HepG2 (cell line): ENCODE measurements around the gene DPP6. TPM values are rescaled to one million over a fixed set of nuclear protein-coding genes. Genes with fewer than 3 reads are reported as not detected.

Source experiments
- ATAC-seq: fragments of 200-7000 bp; cut with Tn5 transposase; 3 replicates; pipeline ENCODE4 v1.9.1; 2020; ENCODE audit warnings: mild to moderate bottlenecking, moderate library complexity
- BruUV-seq: library from RNA; stranded (reverse); fragments of 400-500 nt; replicated peaks from 2 replicates; lab custom pipeline; 2021; lab: Mats Ljungman, UMichigan
- CTCF ChIA-PET: fragments of 300-600 bp; formaldehyde crosslinking; extraction: SDS; loops from one replicate; lab custom pipeline; 2021; ENCODE audit warnings: low total read pairs, inconsistent platforms, low intra/inter-chr PET ratio; lab: Yijun Ruan, JAX
- POLR2A ChIA-PET: fragments of 350-600 bp; sonication (Branson Sonifier 250); formaldehyde crosslinking; loops from one replicate; lab custom pipeline; 2020; ENCODE audit warnings: antibody characterized with exemption, inconsistent platforms; lab: Yijun Ruan, JAX
- DNase-seq: peaks from one replicate; pipeline ENCODE4 v3.0.0-alpha.2; 2015; ENCODE audit warnings: low spot score
- FAIRE-seq: peaks from 3 replicates; lab custom pipeline; 2011; peaks lifted over from hg19 to GRCh38; lab: Jason Lieb, UNC
- H2AFZ ChIP-seq: one replicate; pipeline ENCODE4 v1.6.1; 2011; ENCODE audit warnings: low read length, inconsistent platforms
- H3K27ac ChIP-seq: fragments of 300-600 bp; 3 replicates; pipeline ENCODE4 v1.8.0; 2011; ENCODE audit warnings: mixed run types, mild to moderate bottlenecking, mixed read lengths, low read length, inconsistent platforms; ENCODE audit not compliant: insufficient read depth; ENCODE audit errors: extremely low read length
- H3K27me3 ChIP-seq, 2 experiments: fragments of 200-600 bp in 1 of 2; 2 replicates in 1 of 2; 3 replicates in 1 of 2; pipeline versions ENCODE4 v1.6.0 to v1.8.0; 2011; ENCODE audit warnings: low read length in 2 of 2, mild to moderate bottlenecking in 2 of 2, moderate library complexity in 2 of 2, inconsistent platforms in 1 of 2; ENCODE audit not compliant: insufficient read depth in 2 of 2, control insufficient read depth in 1 of 2
- H3K36me3 ChIP-seq, 2 experiments: fragments of 200-600 bp in 1 of 2; replicated peaks in 1 of 2; 2 replicates in 1 of 2; 3 replicates in 1 of 2; pipeline versions ENCODE4 v1.5.1 to v1.8.0; 2011; ENCODE audit warnings: low read length in 2 of 2, inconsistent platforms in 1 of 2; ENCODE audit not compliant: insufficient read depth in 2 of 2, control insufficient read depth in 1 of 2
- H3K4me1 ChIP-seq: 2 replicates; pipeline ENCODE4 v1.5.1; 2012; ENCODE audit warnings: low read length, inconsistent platforms; ENCODE audit not compliant: insufficient read depth
- H3K4me2 ChIP-seq: 2 replicates; pipeline ENCODE4 v1.6.0; 2011; ENCODE audit warnings: low read depth, low read length, inconsistent platforms
- H3K4me3 ChIP-seq, 3 experiments: fragments of 200-600 bp in 1 of 3; sonication (generic), shearing (Covaris generic) in 1 of 3; replicated peaks in 1 of 3; 2 replicates each; pipeline ENCODE4 v1.5.1; 2011 to 2016; ENCODE audit warnings: low read length in 3 of 3, inconsistent platforms in 2 of 3, low read depth in 2 of 3, mild to moderate bottlenecking in 2 of 3, control low read depth in 1 of 3, mixed read lengths in 1 of 3; ENCODE audit not compliant: insufficient read depth in 1 of 3
- H3K79me2 ChIP-seq: one replicate; pipeline ENCODE4 v1.6.1; 2011; ENCODE audit warnings: low read length, inconsistent platforms; ENCODE audit not compliant: insufficient read depth
- H3K9ac ChIP-seq: 2 replicates; pipeline ENCODE4 v1.6.0; 2011; ENCODE audit warnings: mild to moderate bottlenecking, low read depth, low read length, inconsistent platforms; ENCODE audit not compliant: insufficient read depth
- H3K9me3 ChIP-seq: 2 replicates; pipeline ENCODE4 v1.5.1; 2012; ENCODE audit warnings: mild to moderate bottlenecking, low read length
- H4K20me1 ChIP-seq: 2 replicates; pipeline ENCODE4 v1.6.0; 2011; ENCODE audit warnings: inconsistent platforms, mild to moderate bottlenecking, low read length, moderate library complexity; ENCODE audit not compliant: insufficient read depth
- CBX2 ChIP-seq, 2 experiments: fragments of 200-600 bp in 1 of 2; sonication (generic); formaldehyde crosslinking in 1 of 2; IDR thresholded peaks; 2 replicates each; pipeline versions ENCODE4 v1.7.0 to v1.8.1; 2018 to 2022; ENCODE audit warnings: low read depth in 2 of 2, low read length in 1 of 2, mild to moderate bottlenecking in 1 of 2, missing genetic modification reagents in 1 of 2
- DPF2 ChIP-seq: sonication (generic); formaldehyde crosslinking; IDR thresholded peaks from 2 replicates; pipeline ENCODE4 v1.4.0; 2020; ENCODE audit warnings: mild to moderate bottlenecking, low read depth, missing genetic modification reagents, borderline replicate concordance
- IKZF4 ChIP-seq: sonication (generic); formaldehyde crosslinking; IDR thresholded peaks from 2 replicates; pipeline ENCODE4 v1.5.1; 2020; ENCODE audit warnings: borderline replicate concordance, mild to moderate bottlenecking, low read depth, missing genetic modification reagents; ENCODE audit errors: not compliant biosample characterization
- MZF1 ChIP-seq: sonication (generic); formaldehyde crosslinking; IDR thresholded peaks from 2 replicates; pipeline ENCODE4 v1.8.1; 2023; ENCODE audit warnings: mild to moderate bottlenecking, missing genetic modification reagents, borderline replicate concordance
- NFRKB ChIP-seq: fragments of 450-650 bp; IDR thresholded peaks from 2 replicates; pipeline ENCODE4 v1.6.1; 2017
- PCBP2 ChIP-seq: fragments of 200-400 bp; formaldehyde crosslinking; optimal IDR thresholded peaks from 2 replicates; pipeline ENCODE3; 2018; ENCODE audit warnings: low read length, low read depth; ENCODE audit not compliant: poor library complexity, severe bottlenecking
- REXO4 ChIP-seq: sonication (generic); formaldehyde crosslinking; IDR thresholded peaks from 2 replicates; pipeline ENCODE4 v1.8.0; 2022; ENCODE audit warnings: missing genetic modification reagents, mild to moderate bottlenecking, borderline replicate concordance
- SKI ChIP-seq: fragments of 450-650 bp; IDR thresholded peaks from one replicate; pipeline ENCODE4 v1.6.1; 2018; ENCODE audit warnings: mild to moderate bottlenecking; ENCODE audit not compliant: partially characterized antibody
- TEAD3 ChIP-seq: optimal IDR thresholded peaks from 2 replicates; pipeline ENCODE3; 2016; ENCODE audit warnings: borderline replicate concordance
- TOE1 ChIP-seq: sonication (generic); formaldehyde crosslinking; IDR thresholded peaks from 2 replicates; pipeline ENCODE4 v1.4.0; 2020; ENCODE audit warnings: mild to moderate bottlenecking, missing genetic modification reagents
- YEATS4 ChIP-seq: sonication (generic); formaldehyde crosslinking; IDR thresholded peaks from 2 replicates; pipeline ENCODE4 v1.4.0; 2020; ENCODE audit warnings: missing genetic modification reagents, borderline replicate concordance
- ZFX ChIP-seq: sonication (generic); formaldehyde crosslinking; IDR thresholded peaks from 2 replicates; pipeline ENCODE4 v1.4.0; 2020; ENCODE audit warnings: mild to moderate bottlenecking, low read depth, missing genetic modification reagents, moderate library complexity
- ZFYVE20 ChIP-seq: sonication (generic); formaldehyde crosslinking; IDR thresholded peaks from 2 replicates; pipeline ENCODE4 v1.8.0; 2023; ENCODE audit warnings: low read depth, mild to moderate bottlenecking, moderate library complexity, missing genetic modification reagents, borderline replicate concordance
- ZMAT3 ChIP-seq: sonication (generic); formaldehyde crosslinking; conservative IDR thresholded peaks from 2 replicates; pipeline ENCODE4 v1.7.0; 2021; ENCODE audit warnings: missing genetic modification reagents
- ZNF253 ChIP-seq: sonication (generic); formaldehyde crosslinking; IDR thresholded peaks from 2 replicates; pipeline ENCODE4 v1.8.0; 2022; ENCODE audit warnings: mild to moderate bottlenecking, missing genetic modification reagents, borderline replicate concordance
- ZNF446 ChIP-seq: sonication (generic); formaldehyde crosslinking; IDR thresholded peaks from 2 replicates; pipeline ENCODE4 v1.5.0; 2020; ENCODE audit warnings: mild to moderate bottlenecking, missing genetic modification reagents
- WGBS: methylation state at CpG from one replicate; pipeline ENCODE4 v1.1.6; 2017; ENCODE audit warnings: low lambda C conversion rate; 5-methylcytosine and 5-hydroxymethylcytosine counted together
- in situ Hi-C: cut with HindIII; loops from 2 replicates; pipeline ENCODE4 v1.10.0; 2017; ENCODE audit warnings: low pct_unique_long_range_greater_than_20kb; ENCODE audit not compliant: extremely low pct_ligation_motif_present
- intact Hi-C: fragments of 100-400 bp; cut with micrococcal nuclease; formaldehyde crosslinking; loops from one replicate; pipeline ENCODE4 v1.10.0; 2022; ENCODE audit not compliant: unreplicated experiment
- polyA plus RNA-seq, 8 experiments: library from polyadenylated mRNA; depleted of rRNA in 3 of 8; stranded (reverse) in 7 of 8; unstranded in 1 of 8; fragments of >200 nt; fragmentation: Illumina TruSeq in 4 of 8; extraction: Trizol in 4 of 8; gene quantifications; 2 replicates each; pipeline versions ENCODE4 v1.2.1 to v1.2.3, GENCODE V29; 2011 to 2016; ENCODE audit warnings: low read depth in 4 of 8, missing spikeins in 1 of 8, mixed read lengths in 1 of 8; ENCODE audit not compliant: insufficient read depth in 1 of 8
- total RNA-seq, 5 experiments: library from RNA; depleted of rRNA; stranded (reverse); fragments of >200 nt; fragmentation: Illumina TruSeq; extraction: Trizol; gene quantifications; 2 replicates each; pipeline ENCODE4 v1.2.3, GENCODE V29; 2016; ENCODE audit warnings: low read depth in 1 of 5
- TF ChIP-seq, protein P1 (sequence below): sonication (generic); formaldehyde crosslinking; IDR thresholded peaks from 2 replicates; pipeline ENCODE4 v1.4.0; 2020; ENCODE audit warnings: mild to moderate bottlenecking, missing genetic modification reagents
- TF ChIP-seq, protein P2 (sequence below): IDR thresholded peaks from 2 replicates; pipeline ENCODE4 v1.6.1; 2016; ENCODE audit warnings: control low read depth
- TF ChIP-seq, protein P3 (sequence below): sonication (generic); formaldehyde crosslinking; IDR thresholded peaks from 2 replicates; pipeline ENCODE4 v1.5.0; 2020; ENCODE audit warnings: missing genetic modification reagents

The DPP6 gene
- total and polyA plus RNA-seq, 2 of the 13 experiments (the other 11 are each of a cell fraction or from before 2014, with no cell fraction given) = not detected

DNA sequence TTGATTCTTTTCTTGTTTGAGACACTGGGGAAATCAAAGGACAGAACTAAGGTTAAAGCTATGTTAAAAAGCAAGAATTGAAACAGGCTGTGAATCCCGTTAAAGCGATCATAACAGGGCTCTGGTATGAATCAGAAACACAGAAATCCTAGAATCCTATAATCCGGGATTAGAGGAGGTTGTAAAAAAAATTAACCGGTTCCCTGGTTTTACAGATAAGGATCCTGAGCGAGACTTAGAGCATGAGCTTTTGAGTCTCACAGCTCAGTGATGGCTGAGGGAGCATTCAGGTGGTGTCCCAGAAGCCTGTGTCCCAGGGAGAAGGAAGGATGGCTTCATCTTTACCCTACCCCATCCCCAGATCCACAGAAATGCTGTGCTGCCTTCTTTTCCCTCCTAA is 489.4 kb downstream of the DPP6 start:
- no TSS peak for BruUV-seq
- H3K79me2 ChIP-seq = no peaks in the 10 kb centered on the region
- no peaks in the 10 kb centered on the region for H4K20me1 ChIP-seq
- H3K36me3 ChIP-seq = no peaks in the 10 kb centered on the region
- ATAC-seq (no peak), DNase-seq (no peak), FAIRE-seq (no peak)
- no peaks in the 10 kb centered on the region for H3K4me1 ChIP-seq
- intact Hi-C loops (no loop called here), in situ Hi-C loops (no loop called here)
- H3K4me3 ChIP-seq = no peak overlapping the region
- H3K9me3 ChIP-seq = no peaks in the 10 kb centered on the region
- H3K27me3 ChIP-seq = no peaks in the 10 kb centered on the region
- no peak overlapping the region for H2AFZ ChIP-seq
- ChIA-PET CTCF (no interaction called here), POLR2A (no interaction called here)
- H3K27ac ChIP-seq = no peak overlapping the region
- WGBS = 13% methylated on average over 5 of the region's 5 CpGs
- H3K4me2 ChIP-seq = no peak overlapping the region
- H3K9ac ChIP-seq = no peak overlapping the region
- TF ChIP-seq CBX2 (IDR thresholded peaks at IDR 0.05; ENCODE audit: low read depth, low read length) (no peak), CBX2 (CRISPR knock-in tag; IDR thresholded peaks at IDR 0.05; ENCODE audit: low read depth) (no peak), TEAD3 (CRISPR knock-in tag) (no peak), DPF2 (no peak), ZNF446 (no peak), YEATS4 (CRISPR knock-in tag) (no peak), PCBP2 (no peak), SKI (no peak), TOE1 (CRISPR knock-in tag) (no peak), IKZF4 (CRISPR knock-in tag) (no peak), MZF1 (CRISPR knock-in tag) (no peak), REXO4 (no peak), NFRKB (no peak), ZMAT3 (CRISPR knock-in tag) (no peak), ZFYVE20 (CRISPR knock-in tag) (no peak), ZNF253 (CRISPR knock-in tag) (no peak), ZFX (CRISPR knock-in tag) (no peak)
- TF ChIP-seq, protein P1, sequence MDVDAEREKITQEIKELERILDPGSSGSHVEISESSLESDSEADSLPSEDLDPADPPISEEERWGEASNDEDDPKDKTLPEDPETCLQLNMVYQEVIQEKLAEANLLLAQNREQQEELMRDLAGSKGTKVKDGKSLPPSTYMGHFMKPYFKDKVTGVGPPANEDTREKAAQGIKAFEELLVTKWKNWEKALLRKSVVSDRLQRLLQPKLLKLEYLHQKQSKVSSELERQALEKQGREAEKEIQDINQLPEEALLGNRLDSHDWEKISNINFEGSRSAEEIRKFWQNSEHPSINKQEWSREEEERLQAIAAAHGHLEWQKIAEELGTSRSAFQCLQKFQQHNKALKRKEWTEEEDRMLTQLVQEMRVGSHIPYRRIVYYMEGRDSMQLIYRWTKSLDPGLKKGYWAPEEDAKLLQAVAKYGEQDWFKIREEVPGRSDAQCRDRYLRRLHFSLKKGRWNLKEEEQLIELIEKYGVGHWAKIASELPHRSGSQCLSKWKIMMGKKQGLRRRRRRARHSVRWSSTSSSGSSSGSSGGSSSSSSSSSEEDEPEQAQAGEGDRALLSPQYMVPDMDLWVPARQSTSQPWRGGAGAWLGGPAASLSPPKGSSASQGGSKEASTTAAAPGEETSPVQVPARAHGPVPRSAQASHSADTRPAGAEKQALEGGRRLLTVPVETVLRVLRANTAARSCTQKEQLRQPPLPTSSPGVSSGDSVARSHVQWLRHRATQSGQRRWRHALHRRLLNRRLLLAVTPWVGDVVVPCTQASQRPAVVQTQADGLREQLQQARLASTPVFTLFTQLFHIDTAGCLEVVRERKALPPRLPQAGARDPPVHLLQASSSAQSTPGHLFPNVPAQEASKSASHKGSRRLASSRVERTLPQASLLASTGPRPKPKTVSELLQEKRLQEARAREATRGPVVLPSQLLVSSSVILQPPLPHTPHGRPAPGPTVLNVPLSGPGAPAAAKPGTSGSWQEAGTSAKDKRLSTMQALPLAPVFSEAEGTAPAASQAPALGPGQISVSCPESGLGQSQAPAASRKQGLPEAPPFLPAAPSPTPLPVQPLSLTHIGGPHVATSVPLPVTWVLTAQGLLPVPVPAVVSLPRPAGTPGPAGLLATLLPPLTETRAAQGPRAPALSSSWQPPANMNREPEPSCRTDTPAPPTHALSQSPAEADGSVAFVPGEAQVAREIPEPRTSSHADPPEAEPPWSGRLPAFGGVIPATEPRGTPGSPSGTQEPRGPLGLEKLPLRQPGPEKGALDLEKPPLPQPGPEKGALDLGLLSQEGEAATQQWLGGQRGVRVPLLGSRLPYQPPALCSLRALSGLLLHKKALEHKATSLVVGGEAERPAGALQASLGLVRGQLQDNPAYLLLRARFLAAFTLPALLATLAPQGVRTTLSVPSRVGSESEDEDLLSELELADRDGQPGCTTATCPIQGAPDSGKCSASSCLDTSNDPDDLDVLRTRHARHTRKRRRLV (CRISPR knock-in tag) = no peak
- TF ChIP-seq, protein P2, sequence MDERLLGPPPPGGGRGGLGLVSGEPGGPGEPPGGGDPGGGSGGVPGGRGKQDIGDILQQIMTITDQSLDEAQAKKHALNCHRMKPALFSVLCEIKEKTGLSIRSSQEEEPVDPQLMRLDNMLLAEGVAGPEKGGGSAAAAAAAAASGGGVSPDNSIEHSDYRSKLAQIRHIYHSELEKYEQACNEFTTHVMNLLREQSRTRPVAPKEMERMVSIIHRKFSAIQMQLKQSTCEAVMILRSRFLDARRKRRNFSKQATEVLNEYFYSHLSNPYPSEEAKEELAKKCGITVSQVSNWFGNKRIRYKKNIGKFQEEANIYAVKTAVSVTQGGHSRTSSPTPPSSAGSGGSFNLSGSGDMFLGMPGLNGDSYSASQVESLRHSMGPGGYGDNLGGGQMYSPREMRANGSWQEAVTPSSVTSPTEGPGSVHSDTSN = no peak
- TF ChIP-seq, protein P3, sequence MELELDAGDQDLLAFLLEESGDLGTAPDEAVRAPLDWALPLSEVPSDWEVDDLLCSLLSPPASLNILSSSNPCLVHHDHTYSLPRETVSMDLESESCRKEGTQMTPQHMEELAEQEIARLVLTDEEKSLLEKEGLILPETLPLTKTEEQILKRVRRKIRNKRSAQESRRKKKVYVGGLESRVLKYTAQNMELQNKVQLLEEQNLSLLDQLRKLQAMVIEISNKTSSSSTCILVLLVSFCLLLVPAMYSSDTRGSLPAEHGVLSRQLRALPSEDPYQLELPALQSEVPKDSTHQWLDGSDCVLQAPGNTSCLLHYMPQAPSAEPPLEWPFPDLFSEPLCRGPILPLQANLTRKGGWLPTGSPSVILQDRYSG (CRISPR knock-in tag) = no peak
